GM12874 (cell line): ENCODE results near the gene BEGAIN.

Experiments
- TF ChIP-seq, protein P1 (sequence below): IDR thresholded peaks from 2 replicates; pipeline ENCODE4 v1.5.1; 2011; ENCODE audit warnings: low read depth, mild to moderate bottlenecking, control low read depth, low read length, moderate library complexity; ENCODE audit not compliant: insufficient read depth

Gene BEGAIN

DNA sequence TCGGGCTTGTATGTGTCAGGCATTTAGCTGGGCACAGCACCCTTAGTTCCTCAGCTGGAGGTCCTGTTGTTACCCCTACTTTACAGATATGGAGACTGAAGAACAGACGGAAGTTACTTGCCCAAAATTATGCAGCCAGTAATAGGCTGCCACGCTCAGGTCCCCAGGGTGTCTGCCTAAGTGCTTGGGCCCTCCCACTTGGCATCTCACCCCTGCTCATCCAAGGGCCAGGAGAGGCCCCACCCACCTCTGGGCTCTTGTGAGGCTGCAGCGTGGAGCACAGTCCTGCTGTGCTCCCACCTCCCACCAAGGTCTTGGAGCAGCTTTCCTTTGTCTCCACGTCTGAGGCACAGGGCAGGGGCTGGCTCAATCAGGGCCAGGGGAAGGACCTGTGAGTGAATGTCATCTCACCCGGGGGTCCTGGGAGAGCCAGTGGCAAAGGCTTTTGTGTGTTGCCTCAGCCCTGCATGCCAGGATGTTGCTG is 64.6 kb downstream of the BEGAIN start:
- TF ChIP-seq, protein P1, sequence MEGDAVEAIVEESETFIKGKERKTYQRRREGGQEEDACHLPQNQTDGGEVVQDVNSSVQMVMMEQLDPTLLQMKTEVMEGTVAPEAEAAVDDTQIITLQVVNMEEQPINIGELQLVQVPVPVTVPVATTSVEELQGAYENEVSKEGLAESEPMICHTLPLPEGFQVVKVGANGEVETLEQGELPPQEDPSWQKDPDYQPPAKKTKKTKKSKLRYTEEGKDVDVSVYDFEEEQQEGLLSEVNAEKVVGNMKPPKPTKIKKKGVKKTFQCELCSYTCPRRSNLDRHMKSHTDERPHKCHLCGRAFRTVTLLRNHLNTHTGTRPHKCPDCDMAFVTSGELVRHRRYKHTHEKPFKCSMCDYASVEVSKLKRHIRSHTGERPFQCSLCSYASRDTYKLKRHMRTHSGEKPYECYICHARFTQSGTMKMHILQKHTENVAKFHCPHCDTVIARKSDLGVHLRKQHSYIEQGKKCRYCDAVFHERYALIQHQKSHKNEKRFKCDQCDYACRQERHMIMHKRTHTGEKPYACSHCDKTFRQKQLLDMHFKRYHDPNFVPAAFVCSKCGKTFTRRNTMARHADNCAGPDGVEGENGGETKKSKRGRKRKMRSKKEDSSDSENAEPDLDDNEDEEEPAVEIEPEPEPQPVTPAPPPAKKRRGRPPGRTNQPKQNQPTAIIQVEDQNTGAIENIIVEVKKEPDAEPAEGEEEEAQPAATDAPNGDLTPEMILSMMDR, result no peak

- TF ChIP-seq, protein P1, result no peak
These were observed 82.7 kb downstream of the BEGAIN start for GRCh38 chr14:100504372-100505078.

- TF ChIP-seq, protein P1, result no peak
These were observed 84.0 kb downstream of the BEGAIN start for GRCh38 chr14:100503251-100503650.

DNA sequence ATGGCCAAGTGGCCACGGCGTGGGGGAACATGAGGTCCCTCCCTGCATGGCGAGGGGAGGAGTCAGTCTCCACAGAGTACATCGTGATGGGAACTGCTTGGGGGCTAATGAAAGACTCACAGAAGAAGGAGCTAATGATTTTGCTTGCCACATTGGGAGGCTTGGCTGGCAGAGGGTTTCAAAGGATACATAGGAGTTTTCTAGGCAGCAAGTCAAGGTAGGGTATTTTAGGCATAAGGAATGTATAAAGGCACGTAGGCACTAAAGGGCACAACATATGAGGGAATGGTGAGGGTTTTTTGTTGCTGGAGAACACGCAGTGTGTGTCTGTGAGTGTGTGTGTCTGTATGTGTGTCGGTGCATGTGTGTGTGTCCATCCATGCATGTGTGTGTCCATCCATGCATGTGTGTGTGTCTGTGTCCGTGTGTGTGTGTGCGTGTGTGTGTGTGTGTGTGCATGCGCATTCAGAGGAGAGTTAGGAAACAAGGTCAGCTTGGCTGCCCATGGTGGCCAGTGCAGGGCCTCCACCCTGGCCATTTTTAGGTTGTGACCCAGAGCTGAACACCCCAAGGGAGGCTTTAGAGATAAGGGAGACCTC is 84.5 kb downstream of the BEGAIN start:
- TF ChIP-seq, protein P1, result no peak

DNA sequence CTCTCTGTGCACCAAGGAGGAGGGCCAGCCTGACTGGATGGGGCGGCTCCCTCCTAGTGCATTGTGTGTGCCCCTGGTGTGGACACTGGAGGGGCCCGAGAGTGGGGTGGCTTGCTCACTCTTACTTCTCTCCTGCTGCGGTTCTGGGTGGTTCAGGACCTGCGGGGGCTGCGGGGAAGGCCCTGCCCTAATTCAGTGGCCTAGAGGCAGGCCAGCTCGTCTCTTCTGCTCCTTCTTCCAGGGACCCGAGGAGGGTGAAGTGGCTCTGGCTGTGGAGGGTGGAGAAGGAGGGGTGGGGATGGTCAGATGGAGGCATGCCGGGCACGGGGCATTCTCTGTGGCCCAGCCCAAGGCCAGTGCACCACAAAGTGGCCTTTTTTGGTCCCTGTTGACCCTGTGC is 87.1 kb downstream of the BEGAIN start:
- TF ChIP-seq, protein P1, result no peak

DNA sequence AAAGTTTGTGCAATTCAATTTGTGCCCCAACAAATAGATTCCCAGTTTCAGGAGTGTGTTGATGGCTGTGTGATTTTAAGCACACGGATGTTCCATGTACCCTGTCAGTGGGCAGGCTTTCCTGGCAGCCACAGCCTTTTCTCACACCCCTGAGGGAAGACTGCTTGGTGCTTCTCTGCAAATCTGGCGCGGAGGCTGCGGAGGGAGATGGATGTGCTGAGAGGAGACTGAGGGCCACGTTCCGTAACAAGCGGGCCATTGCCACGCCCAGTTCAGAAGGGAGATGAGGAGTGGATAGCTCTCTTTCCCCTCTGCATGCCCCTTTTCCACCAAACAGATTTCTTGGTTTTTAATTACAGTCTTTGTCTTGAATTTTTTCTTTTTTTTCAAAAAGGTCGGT is 89.1 kb downstream of the BEGAIN start:
- TF ChIP-seq, protein P1, result no peak

GRCh38 chr14:100495917-100496316 is 91.3 kb downstream of the BEGAIN start:
- TF ChIP-seq, protein P1, result no peak
